ENCODE measurements around the gene GALNT15. TPM values are rescaled to one million over a fixed set of nuclear protein-coding genes. Genes with fewer than 3 reads are reported as not detected.

Gene GALNT15
- total and polyA plus RNA-seq, 2 of the 4 experiments (the other 2 are of a cell fraction) = 12.8 to 19.7 TPM

DNA sequence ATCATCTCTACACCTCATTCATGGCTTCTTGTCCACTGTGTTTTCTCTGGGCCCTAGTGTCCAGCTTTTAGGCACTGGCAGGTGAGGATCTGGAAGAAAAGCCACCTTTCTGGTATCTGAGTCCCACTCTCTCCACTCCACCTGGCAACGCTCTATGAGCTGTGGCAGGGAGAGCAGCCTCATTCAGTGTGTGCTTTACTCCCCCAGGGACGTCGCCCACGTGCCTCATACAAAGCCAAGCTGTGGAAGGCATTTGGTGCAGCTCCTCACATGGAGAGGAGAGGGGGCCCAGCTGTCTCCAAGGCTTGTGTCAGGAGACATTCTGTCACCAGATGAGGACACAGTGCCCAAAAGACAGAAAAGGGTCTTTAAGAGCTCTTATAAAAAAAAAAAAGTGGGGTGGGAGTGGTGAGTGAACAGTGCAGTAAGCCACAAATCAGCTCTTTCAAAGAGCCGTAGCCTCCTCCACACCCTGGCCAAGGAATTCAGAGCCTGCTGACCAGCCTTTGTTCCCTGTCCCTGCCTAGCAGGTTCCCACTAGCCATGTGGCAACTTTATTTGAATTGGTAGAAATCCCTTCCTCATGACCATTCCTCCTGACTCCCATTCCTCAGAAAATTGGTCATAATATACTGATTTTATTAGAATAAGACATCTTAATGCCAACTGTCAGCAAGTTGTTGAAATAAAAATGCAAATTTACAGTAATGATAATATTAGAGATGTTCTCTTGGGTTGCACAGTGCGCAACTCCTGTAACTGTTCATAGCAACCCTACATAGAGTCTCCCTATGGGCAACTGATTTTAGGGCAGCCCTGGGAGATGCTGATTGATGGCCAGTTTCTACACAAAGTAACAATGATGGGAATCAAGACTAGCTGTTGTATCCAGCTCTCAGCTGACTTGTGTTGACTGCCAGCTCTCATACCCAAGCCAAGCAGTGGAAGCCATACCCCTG, 29.5 kb downstream of the GALNT15 start:
- Histone ChIP-seq H3K23ac (ENCODE audit: low read depth, low read length) (no peak overlapping the region; the same call in 1 of the 2 replicates), H3K14ac (replicated peaks; ENCODE audit: low read depth, low read length) (peak overlapping the region; percentile 64; the same call in 1 of the 2 replicates), H3K9me3 (ENCODE audit: control insufficient read depth, insufficient read depth, low read length) (no peaks in the 10 kb centered on the region), H4K91ac (ENCODE audit: insufficient read depth, low read depth, low read length) (peak overlapping the region; percentile 58), H2AK9ac (replicated peaks; ENCODE audit: low read depth, low read length, poor library complexity) (no peak overlapping the region), H4K20me1 (ENCODE audit: insufficient read depth, low read length) (no peaks in the 10 kb centered on the region), H3K18ac (ENCODE audit: low read depth, low read length) (peak overlapping the region; percentile 16; the same call in 1 of the 2 replicates), H4K8ac (ENCODE audit: low read depth in 2 of 2, low read length in 2 of 2) (peak overlapping the region; percentile 7 to 28; a peak in 1 of 4 replicates), H2AK5ac (ENCODE audit: low read depth, low read length) (peak overlapping the region; percentile 91), H3K36me3 (ENCODE audit: control insufficient read depth, insufficient read depth, low read length) (peaks cover 47% of the 10 kb centered on the region), H3K9ac (ENCODE audit: low read depth, low read length) (no peak overlapping the region), H3K56ac (ENCODE audit: extremely low read depth, insufficient read depth, low read length) (no peak overlapping the region), H2BK120ac (ENCODE audit: low read depth, low read length) (peak overlapping the region; percentile 48), H3K4me2 (ENCODE audit: low read depth, low read length) (no peak overlapping the region), H3K4ac (ENCODE audit: low read depth, low read length) (peak overlapping the region; percentile 23), H4K5ac (ENCODE audit: low read depth, low read length) (peak overlapping the region; percentile 14; the same call in 1 of the 2 replicates), H2BK20ac (ENCODE audit: low read depth, low read length) (peak overlapping the region; percentile 60; the same call in 1 of the 2 replicates), H2BK5ac (ENCODE audit: low read depth, low read length, poor library complexity, severe bottlenecking) (no peak overlapping the region), H2AFZ (replicated peaks; ENCODE audit: low read length, poor library complexity) (no peak overlapping the region), H3K79me1 (ENCODE audit: low read depth in 1 of 2, low read length in 2 of 2) (no peaks in the 10 kb centered on the region), H3K27ac (ENCODE audit: insufficient read depth, low read length) (no peak overlapping the region), H2BK15ac (ENCODE audit: low read depth, low read length) (peak overlapping the region; percentile 24; the same call in 1 of the 3 replicates), H3K4me3 (ENCODE audit: insufficient read depth, low read depth, low read length) (no peak overlapping the region), H3K9me1 (ENCODE audit: insufficient read depth, low read length) (peaks cover 18% of the 10 kb centered on the region), H3K27me3 (ENCODE audit: control insufficient read depth, insufficient read depth, low read length) (no peaks in the 10 kb centered on the region), H3K4me1 (ENCODE audit: control insufficient read depth, insufficient read depth, low read length) (peaks cover 14% of the 10 kb centered on the region; the same call in 1 of the 2 replicates)
- POLR2A ChIA-PET (ENCODE audit: unreplicated experiment) = no interaction called here
- ATAC-seq (ENCODE audit: low read depth) (no peak), DNase-seq (no peak)
- dilution Hi-C loops (cut with HindIII; ENCODE audit: low sequenced_read_pairs, unreplicated experiment) = no loop called here
- WGBS, 2 experiments (ENCODE audit: extremely low coverage in 2 of 2, insufficient read length in 1 of 2) = 84% methylated on average over 3 of the region's 6 CpGs; no CpG with 5 or more reads in 1 of the 2 experiments
- no TSS peak for BruUV-seq (replicated peaks)
- in situ Hi-C loops (cut with MboI; ENCODE audit: low sequenced_read_pairs) = no loop called here
- TF ChIP-seq FOS (IDR thresholded peaks at IDR 0.05; ENCODE audit: low read depth, low read length) = no peak
- TF ChIP-seq MAZ (IDR thresholded peaks at IDR 0.05; ENCODE audit: borderline replicate concordance, low read depth, low read length) = no peak
- TF ChIP-seq, protein P1, sequence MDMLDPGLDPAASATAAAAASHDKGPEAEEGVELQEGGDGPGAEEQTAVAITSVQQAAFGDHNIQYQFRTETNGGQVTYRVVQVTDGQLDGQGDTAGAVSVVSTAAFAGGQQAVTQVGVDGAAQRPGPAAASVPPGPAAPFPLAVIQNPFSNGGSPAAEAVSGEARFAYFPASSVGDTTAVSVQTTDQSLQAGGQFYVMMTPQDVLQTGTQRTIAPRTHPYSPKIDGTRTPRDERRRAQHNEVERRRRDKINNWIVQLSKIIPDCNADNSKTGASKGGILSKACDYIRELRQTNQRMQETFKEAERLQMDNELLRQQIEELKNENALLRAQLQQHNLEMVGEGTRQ (IDR thresholded peaks at IDR 0.05; ENCODE audit: low read depth, low read length) = no peak
- TF ChIP-seq SMC3 (IDR thresholded peaks at IDR 0.05; ENCODE audit: low read depth, low read length) = no peak
- no peak for TF ChIP-seq RCOR1 (IDR thresholded peaks at IDR 0.05; ENCODE audit: insufficient replicate concordance, low read length)
- intact Hi-C loops (cut with micrococcal nuclease) = no loop called here
- CTCF ChIA-PET = no interaction called here
